GM18505 (cell line): ENCODE data around the gene ZNF708.
"Not testable (repeated sequence)": the region's sequence is repeated elsewhere in the genome, so short reads cannot be mapped to it uniquely, and the experiment has no call there.

Source experiments
- ATAC-seq: cut with Tn5 transposase; IDR thresholded peaks from one replicate; pipeline ENCODE4 v1.9.1; 2021; ENCODE audit not compliant: unreplicated experiment
- POLR2A ChIP-seq: IDR thresholded peaks from 4 replicates; pipeline ENCODE4 v1.6.1; 2011; ENCODE audit warnings: borderline replicate concordance; ENCODE audit not compliant: insufficient read depth, insufficient read length; ENCODE audit errors: extremely low read depth

Gene ZNF708

DNA sequence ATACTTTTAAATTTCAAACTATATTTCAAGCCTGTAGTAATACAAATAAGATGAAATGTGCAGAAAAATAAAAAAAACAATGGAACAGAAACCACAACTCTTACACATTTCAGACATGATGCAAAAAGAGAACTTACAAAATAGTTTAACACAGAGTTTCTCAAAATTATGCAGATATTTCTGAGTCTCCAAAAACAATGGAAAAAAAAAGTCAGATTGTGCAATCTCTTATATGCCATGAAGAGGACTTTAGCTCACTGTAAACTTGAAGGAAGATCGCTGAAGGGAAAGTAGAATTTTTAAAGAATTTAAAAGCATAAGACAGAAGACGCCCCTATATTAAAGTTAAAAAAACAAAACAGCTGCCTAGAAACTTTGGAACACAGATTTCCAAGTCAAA lies 20.4 kb downstream of the ZNF708 start:
- no peak for TF ChIP-seq POLR2A
- ATAC-seq, result no peak

DNA sequence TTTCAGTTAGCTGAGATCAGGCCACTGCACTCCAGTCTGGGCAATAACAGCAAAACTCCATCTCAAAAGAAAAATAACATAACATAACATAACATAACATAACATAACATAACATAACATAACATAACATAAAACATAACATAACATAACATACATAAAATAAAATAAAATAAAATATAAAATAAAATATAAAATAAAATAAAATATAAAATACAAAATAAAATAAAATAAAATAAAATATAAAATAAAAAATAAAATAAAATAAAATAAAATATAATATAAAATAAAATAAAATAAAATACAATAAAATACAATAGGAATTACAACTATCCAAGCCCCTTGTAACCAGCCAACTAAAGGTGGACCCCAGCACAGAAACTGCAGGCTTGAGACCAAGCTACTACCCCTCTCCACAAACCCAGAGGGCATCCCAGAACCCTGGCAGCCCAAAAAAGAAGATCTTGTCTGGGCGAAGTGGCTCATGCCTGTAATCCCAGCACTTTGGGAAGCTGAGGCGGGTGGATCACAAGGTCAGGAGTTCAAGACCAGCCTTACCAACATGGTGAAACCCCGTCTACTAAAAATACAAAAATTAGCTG lies 22.2 kb downstream of the ZNF708 start:
- not testable (repeated sequence) for ATAC-seq

GRCh38 chr19:21293768-21294167 lies 35.4 kb downstream of the ZNF708 start:
- ATAC-seq, result not testable (repeated sequence)

- ATAC-seq, result no peak
- TF ChIP-seq POLR2A, result no peak
These were observed 59.4 kb downstream of the ZNF708 start for GRCh38 chr19:21269813-21270212.

DNA sequence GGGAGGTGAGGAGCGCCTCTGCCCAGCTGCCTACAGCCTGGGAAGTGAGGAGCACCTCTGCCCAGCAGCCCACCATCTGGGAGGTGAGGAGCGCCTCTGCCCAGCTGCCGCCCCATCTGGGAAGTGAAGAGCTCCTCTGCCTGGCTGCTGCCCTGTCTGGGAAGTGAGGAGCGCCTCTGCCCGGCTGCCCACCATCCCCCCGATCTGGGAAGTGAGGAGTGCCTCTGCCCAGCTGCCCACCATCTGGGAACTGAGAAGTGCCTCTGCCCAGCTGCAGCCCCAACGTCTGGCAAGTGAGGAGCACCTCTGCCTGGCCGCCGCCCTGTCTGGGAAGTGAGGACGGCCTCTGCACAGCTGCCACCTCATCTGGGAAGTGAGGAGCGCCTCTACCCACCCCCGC lies 64.3 kb downstream of the ZNF708 start:
- no peak for TF ChIP-seq POLR2A
- no peak for ATAC-seq

DNA sequence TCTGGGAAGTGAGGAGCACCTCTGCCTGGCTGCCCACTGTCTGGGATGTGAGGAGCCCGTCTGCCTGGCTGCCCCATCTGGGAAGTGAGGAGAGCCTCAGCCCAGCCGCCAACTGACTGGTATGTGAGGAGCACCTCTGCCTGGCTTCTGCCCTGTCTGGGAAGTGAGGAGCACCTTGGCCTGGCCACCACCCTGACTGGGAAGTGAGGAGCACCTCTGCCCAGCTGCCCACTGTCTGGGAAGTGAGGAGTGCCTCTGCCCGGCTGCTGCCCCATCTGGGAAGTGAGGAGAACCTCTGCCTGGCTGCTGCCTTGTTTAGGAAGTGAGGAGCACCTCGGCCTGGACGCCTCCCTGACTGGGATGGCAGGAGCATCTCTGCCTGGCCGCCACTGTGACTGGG lies 64.8 kb downstream of the ZNF708 start:
- no peak for TF ChIP-seq POLR2A
- no peak for ATAC-seq

GRCh38 chr19:21260848-21261381 lies 68.3 kb downstream of the ZNF708 start:
- not testable (repeated sequence) for ATAC-seq

DNA sequence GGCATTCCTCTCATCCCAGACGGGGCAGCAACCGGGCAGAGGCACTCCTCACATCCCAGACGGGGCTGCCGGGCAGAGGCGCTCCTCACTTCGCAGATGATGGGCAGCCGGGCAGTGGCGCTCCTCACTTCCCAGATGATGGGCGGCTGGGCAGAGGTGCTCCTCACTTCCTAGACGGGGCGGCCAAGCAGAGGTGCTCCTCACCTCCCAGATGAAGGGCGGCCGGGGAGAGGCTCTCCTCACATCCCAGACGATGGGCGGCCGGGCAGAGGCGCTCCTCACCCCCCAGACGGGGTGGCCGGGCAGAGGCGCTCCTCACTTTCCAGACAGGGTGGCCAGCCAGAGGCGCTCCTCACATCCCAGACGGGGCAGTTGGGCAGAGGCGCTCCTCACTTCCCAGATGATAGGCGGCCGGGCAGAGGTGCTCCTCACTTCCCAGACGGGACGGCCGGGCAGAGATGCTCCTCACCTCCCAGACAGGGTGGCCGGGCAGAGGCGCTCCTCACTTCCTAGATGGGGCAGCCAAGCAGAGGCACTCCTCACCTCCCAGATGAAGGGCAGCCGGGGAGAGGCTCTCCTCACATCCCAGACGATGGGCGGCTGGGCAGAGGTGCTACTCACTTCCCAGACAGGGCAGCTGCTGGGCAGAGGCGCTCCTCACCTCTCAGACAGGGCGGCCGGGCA lies 68.9 kb downstream of the ZNF708 start:
- no peak for TF ChIP-seq POLR2A
- ATAC-seq, result no peak

- not testable (repeated sequence) for ATAC-seq
These were observed 69.6 kb downstream of the ZNF708 start for GRCh38 chr19:21259421-21260124.

DNA sequence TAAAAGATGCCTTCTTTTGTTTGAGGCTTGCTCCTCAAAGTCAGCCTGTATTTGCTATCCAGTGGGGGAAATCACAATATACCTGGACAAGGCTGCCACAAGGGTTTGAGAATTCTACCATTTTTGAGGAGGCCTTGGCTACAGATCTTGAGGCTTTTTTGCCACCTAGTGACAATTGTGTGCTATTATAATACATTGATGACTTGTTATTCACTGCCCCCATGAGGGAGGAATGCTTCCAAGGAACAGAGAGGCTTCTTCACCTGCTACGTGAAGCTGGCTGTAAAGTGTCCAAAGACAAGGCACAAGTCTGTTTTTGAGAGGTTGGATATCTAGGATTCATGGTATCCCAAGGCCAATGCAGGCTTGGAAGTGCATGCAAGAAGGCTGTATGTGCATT lies 72.5 kb downstream of the ZNF708 start:
- no peak for TF ChIP-seq POLR2A

More for the DNA sequence above, 72.5 kb downstream of the ZNF708 start:
- no peak for ATAC-seq
